GDM1 (cell line): Measurements from ENCODE around the gene GALNT17.

Source experiments
- DNase-seq: peaks from one replicate; lab custom pipeline; 2025; lab: John Stamatoyannopoulos, UW

Gene GALNT17

GRCh38 chr7:71285571-71286145 lies 153.7 kb downstream of the GALNT17 start:
- no peak for DNase-seq

GRCh38 chr7:71286336-71286735 lies 154.4 kb downstream of the GALNT17 start:
- DNase-seq, result no peak

GRCh38 chr7:71286924-71287323 lies 155.0 kb downstream of the GALNT17 start:
- DNase-seq, result no peak

GRCh38 chr7:71290452-71290851 lies 158.5 kb downstream of the GALNT17 start:
- DNase-seq, result no peak

- no peak for DNase-seq
These were observed 166.4 kb downstream of the GALNT17 start for GRCh38 chr7:71298378-71298777.

GRCh38 chr7:71300086-71300485 lies 168.1 kb downstream of the GALNT17 start:
- DNase-seq, result no peak

GRCh38 chr7:71300603-71301002 lies 168.7 kb downstream of the GALNT17 start:
- no peak for DNase-seq

- DNase-seq, result no peak
These were observed 169.2 kb downstream of the GALNT17 start for GRCh38 chr7:71301167-71301566.

GRCh38 chr7:71303566-71303965 lies 171.6 kb downstream of the GALNT17 start:
- DNase-seq, result no peak

- no peak for DNase-seq
These were observed 176.2 kb downstream of the GALNT17 start for GRCh38 chr7:71308096-71308495.

- DNase-seq, result no peak
These were observed 179.6 kb downstream of the GALNT17 start for GRCh38 chr7:71311576-71311975.

- DNase-seq, result no peak
These were observed 181.0 kb downstream of the GALNT17 start for GRCh38 chr7:71312755-71313490.

GRCh38 chr7:71313553-71313952 lies 181.6 kb downstream of the GALNT17 start:
- DNase-seq, result no peak

GRCh38 chr7:71320916-71321315 lies 189.0 kb downstream of the GALNT17 start:
- no peak for DNase-seq

GRCh38 chr7:71322201-71322600 lies 190.3 kb downstream of the GALNT17 start:
- no peak for DNase-seq

- no peak for DNase-seq
These were observed 191.8 kb downstream of the GALNT17 start for GRCh38 chr7:71323726-71324125.

- DNase-seq, result no peak
These were observed 193.2 kb downstream of the GALNT17 start for GRCh38 chr7:71325151-71325550.

GRCh38 chr7:71326595-71326994 lies 194.7 kb downstream of the GALNT17 start:
- DNase-seq, result no peak

GRCh38 chr7:71327946-71328345 lies 196.0 kb downstream of the GALNT17 start:
- no peak for DNase-seq

- no peak for DNase-seq
These were observed 197.2 kb downstream of the GALNT17 start for GRCh38 chr7:71329030-71329660.

- no peak for DNase-seq
These were observed 200.3 kb downstream of the GALNT17 start for GRCh38 chr7:71332207-71332606.

- no peak for DNase-seq
These were observed 202.6 kb downstream of the GALNT17 start for GRCh38 chr7:71334541-71334940.

GRCh38 chr7:71338866-71339265 lies 206.9 kb downstream of the GALNT17 start:
- no peak for DNase-seq
